ENCODE data around the gene CDKAL1. TPM values are rescaled to one million over a fixed set of nuclear protein-coding genes. Genes with fewer than 3 reads are reported as not detected.

CDKAL1 gene
- total RNA-seq, 1 donor from 2014 or later = 12.2 TPM

- no peak for DNase-seq (ENCODE audit: low read depth)
- H3K4me3 ChIP-seq (ENCODE audit: low read depth, low read length) = no peak overlapping the region
- TF ChIP-seq CTCF (conservative IDR thresholded peaks at IDR 0.05; ENCODE audit: low read depth, low read length) = no peak
Observed at GRCh38 chr6:21198032-21198640, 663.9 kb downstream of the CDKAL1 start.

- H3K4me3 ChIP-seq (ENCODE audit: low read depth, low read length) = no peak overlapping the region
- TF ChIP-seq CTCF (conservative IDR thresholded peaks at IDR 0.05; ENCODE audit: low read depth, low read length) = no peak
- no peak for DNase-seq (ENCODE audit: low read depth)
Observed at GRCh38 chr6:21199262-21199661, 665.0 kb downstream of the CDKAL1 start.

GRCh38 chr6:21200134-21200870 lies 666.0 kb downstream of the CDKAL1 start:
- TF ChIP-seq CTCF (conservative IDR thresholded peaks at IDR 0.05; ENCODE audit: low read depth, low read length) = no peak
- DNase-seq (ENCODE audit: low read depth) = no peak
- H3K4me3 ChIP-seq (ENCODE audit: low read depth, low read length) = no peak overlapping the region

- no peak for TF ChIP-seq CTCF (conservative IDR thresholded peaks at IDR 0.05; ENCODE audit: low read depth, low read length)
- DNase-seq (ENCODE audit: low read depth) = no peak
- no peak overlapping the region for H3K4me3 ChIP-seq (ENCODE audit: low read depth, low read length)
Observed at GRCh38 chr6:21201187-21201586, 666.9 kb downstream of the CDKAL1 start.

GRCh38 chr6:21201637-21202350 lies 667.5 kb downstream of the CDKAL1 start:
- TF ChIP-seq CTCF (conservative IDR thresholded peaks at IDR 0.05; ENCODE audit: low read depth, low read length) = no peak
- DNase-seq (ENCODE audit: low read depth) = no peak
- no peak overlapping the region for H3K4me3 ChIP-seq (ENCODE audit: low read depth, low read length)

- H3K4me3 ChIP-seq (ENCODE audit: low read depth, low read length) = no peak overlapping the region
- DNase-seq (ENCODE audit: low read depth) = no peak
- no peak for TF ChIP-seq CTCF (conservative IDR thresholded peaks at IDR 0.05; ENCODE audit: low read depth, low read length)
Observed at GRCh38 chr6:21202521-21202920, 668.3 kb downstream of the CDKAL1 start.

Measured in epithelial cell of proximal tubule (primary cell).